HG02763 (cell line): Measurements from ENCODE around the gene ABCG5.
A peak's percentile ranks its signal among the peaks of the same experiment; 100 is the strongest.

Experiments used
- ATAC-seq: cut with Tn5 transposase; IDR thresholded peaks from one replicate; pipeline ENCODE4 v1.9.1; 2021; ENCODE audit warnings: mild to moderate bottlenecking, moderate library complexity; ENCODE audit not compliant: unreplicated experiment

The ABCG5 gene

DNA sequence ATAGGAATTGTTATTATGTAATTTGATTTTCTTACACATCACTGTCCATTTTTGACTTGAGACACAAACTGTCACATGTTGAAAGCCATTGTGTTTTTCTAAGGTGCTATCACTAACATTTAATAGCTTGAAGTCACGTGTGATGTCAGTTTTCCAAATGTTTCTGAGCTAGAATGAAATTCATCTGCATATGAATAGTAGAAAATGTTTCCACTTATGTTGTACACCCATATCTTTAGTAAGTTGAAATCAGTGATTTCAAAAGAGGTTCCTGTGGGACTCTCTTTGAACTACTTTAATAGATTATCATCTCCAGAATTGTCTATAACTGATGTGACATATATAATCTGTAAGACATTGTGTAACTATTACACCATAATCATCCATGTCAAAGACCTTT lies 27.8 kb downstream of the ABCG5 start:
- ATAC-seq, result no peak

DNA sequence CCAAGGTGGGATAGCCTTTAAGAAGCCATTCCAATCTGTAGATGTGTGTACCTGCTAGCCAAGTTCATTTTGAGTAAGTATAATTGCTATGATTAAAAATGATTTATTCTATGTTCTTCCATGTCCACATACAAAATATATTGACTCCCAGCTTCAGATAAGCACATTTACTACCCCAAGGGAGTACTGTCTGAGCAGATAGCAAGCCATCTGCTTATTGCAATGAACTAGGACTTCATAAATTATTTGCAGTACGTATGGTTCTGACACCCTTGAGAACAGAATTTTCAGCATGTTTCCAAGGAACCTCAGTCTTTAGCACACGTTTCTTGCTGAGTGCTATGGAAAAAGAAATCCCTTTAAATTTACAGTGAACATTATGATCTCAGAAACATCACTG lies 28.2 kb downstream of the ABCG5 start:
- ATAC-seq, result no peak

DNA sequence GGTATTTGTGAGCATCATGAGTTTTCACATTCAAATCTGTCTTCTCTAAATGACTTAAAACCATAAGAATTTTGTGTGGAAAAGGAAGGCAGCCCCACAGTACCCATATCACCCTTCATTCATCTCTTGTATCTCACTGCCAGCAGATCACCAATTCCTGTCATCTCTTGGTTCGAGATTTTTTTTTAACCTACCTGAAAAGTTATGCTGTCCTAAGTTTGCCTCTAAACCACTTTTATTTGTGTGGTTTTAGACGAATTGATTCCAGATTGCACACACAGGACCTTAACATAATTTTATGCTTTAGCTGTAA lies 32.0 kb downstream of the ABCG5 start:
- no peak for ATAC-seq

DNA sequence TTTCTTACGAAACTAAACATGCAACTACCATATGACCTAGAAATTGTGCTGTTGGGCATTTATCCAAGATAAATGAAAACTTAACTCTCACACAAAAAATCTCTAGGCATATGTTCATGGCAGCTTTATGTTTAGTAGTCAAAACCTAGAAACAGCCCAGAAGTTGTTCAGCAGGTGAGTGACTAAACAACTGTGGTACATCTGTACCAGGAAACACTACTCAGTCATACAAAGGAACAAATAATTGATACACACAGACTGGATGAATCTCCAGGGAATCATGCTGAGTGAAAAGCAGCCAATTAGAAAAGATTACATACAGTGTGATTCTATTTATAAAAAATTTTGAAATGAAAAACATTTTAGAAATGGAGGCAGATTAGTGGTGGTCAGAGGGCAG lies 35.5 kb downstream of the ABCG5 start:
- ATAC-seq, result no peak

DNA sequence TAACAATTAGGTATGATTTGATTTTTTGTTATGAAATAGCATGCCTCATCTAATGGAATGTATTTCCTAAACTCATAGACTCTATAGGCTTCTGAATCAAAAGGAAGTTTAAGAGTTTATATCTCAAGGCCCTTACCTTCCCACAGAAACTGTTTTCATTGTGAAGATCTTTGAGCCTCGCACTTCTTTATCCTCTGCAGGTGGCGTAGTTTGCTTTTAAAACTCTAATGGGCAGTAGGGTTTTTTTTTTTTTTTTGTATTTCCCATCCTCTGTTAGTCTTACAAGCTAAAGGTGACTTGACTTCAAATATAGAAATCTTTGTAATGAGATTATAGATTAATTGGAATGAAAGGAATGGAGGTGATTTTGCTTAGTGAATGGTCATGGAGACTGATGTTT lies 36.5 kb downstream of the ABCG5 start:
- ATAC-seq, result no peak

DNA sequence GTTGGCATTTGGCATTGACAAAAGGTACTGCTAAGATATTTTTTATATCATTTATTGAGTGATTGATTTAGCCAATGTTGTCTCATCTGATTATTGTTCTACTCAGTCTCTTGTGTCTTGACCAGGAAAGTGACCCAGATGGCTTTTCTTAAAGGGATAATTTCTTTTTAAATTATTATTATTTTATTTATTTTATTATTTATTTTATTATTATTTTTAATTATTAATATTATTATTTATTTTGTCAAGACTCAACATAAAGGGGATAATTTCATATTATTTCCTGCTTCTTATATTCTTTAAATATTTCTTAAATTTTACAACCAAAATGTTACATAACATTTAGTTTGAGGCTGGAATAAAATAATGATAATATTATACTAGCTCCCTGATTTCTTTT lies 37.7 kb downstream of the ABCG5 start:
- ATAC-seq, result no peak

DNA sequence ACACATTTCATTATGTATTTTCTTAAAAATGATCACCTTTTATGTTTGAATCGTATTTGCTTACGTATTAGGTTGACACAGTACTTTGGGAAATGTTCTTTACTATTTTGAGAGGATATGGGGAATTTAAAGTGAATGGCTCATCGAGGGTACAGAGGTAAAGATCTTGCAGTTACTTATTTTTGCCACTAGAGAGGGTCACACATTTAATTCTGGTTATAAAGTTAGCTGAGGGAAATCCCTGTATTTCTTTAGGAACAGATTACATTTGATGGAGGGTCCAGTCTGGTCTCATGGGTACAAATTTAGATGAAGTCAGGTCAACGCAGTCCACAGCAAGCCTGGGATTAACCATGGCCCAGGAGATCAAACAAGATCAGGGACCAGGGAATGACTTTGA lies 40.3 kb downstream of the ABCG5 start:
- ATAC-seq, result no peak

DNA sequence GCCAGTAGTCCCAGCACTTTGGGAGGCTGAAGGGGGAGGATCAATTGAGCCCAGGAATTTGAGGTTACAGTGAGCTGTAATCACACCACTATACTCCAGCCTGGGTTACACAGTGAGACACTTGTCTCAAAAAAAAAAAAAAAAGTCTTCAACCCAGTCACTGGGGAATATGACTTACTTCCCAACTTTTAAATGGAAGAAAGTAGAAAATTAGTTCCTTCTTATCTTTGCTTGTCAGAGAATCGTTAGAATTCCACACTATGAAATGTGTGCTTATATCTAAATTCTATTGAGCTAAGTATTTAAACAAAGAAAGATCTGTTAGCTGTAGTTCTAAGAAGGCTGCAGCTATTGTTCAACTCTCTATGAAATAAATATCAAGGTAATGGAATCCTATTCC lies 42.4 kb downstream of the ABCG5 start:
- no peak for ATAC-seq

DNA sequence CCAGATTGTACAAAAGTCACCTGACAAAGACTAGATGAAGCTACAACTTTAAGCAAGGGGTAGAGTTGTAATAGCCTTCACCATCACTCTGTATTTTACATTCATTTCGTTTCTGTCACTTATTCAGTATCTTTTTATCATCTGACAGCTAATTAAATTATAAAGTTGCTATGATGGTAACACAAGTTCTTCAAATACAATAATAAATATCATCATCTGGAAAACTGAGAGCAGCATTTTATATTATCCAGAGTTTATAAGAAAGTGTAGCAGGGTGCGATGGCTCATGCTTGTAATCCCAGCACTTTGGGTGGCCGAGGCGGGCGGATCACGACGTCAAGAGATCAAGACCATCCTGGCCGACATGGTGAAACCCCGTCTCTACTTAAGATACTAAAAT lies 43.7 kb downstream of the ABCG5 start:
- ATAC-seq, result no peak

DNA sequence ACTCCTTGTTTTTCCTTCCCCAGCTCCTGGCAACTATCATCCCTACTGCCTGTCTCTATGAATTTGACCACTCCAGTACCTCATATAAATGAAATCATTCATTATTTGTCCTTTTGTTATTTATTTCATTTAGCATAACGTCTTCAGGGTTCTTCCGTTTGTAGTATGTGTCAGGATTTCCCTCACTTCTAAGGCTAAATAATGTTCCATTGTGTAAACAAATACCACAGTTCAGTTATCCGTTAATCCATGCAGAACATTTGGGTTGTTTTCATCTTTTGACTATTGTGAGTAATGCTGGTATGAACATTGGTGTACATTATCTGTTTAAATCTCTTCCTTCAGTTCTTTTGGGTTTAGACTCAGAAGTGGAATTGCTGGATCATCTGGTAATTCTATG lies 46.0 kb downstream of the ABCG5 start:
- ATAC-seq, result no peak

DNA sequence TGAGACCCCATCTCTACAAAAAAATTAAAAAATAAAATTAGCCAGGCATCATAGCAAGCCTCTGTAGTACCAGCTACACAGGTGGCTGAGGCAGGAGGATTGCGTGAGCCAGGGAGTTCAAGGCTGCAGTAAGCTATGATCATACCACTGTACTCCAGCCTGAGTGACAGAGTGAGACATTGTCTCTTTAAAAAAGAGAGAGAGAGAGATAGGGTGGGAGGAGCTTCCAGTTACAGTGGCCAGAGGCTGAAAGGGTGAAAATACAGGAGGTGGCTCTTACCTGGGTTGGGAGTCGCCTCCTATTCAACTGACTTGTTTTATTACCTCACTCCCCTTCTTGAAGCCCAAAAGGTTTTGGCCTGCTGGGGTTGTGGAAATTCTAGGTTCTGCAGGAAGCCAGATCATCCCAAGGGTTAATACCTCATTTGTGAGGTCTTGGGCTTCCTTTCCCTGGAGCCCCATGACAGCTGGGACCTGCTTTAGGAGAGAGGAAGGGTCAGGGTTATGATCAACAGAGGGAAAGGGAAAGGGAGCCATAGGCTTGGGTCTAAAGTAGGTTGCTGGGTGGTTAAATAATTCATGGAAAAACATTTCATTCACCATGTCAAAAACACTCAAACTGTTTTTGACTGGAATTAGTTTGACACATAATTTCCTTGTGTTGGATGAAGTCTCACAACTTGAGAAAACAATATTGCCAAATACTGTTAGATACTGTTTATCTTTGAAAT lies 47.4 kb downstream of the ABCG5 start:
- ATAC-seq, result no peak

DNA sequence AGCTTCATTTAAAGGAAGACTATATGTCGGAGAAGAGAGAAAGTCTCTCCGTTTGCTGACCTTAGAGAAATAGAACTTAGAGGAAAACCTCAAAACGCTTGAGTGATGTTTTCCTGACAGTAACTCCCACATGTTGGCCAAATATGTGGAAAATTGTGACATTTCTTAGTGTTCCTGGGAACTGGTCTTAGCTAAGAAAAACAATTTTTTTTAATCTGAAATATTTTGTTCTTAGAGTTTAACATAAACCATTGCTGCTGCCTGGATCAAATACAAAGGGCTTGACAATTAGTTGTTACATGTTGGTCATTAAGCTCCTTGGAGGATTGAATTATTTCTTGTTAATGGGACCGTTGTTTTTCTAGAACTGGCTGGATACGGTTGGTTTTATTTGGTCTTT lies 48.5 kb downstream of the ABCG5 start:
- no peak for ATAC-seq

DNA sequence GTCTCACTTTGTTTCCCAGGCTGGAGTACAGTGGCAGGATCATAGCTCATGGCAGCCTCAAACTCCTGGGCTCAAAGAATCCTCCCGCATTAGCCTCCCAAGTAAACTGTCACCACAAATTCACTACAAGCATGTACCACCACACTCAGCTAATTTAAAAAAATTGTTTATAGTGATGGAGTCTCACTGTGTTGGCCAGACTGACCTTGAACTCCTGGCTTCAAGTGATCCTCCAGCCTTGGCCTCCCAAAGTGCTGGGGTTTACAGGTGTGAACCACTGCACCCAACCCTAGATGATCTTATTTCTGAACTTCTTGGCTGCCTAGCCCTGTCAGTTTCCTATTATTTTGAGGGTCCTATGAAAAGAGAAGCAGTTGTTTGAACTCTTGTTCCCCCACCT lies 50.0 kb downstream of the ABCG5 start:
- ATAC-seq, result no peak

DNA sequence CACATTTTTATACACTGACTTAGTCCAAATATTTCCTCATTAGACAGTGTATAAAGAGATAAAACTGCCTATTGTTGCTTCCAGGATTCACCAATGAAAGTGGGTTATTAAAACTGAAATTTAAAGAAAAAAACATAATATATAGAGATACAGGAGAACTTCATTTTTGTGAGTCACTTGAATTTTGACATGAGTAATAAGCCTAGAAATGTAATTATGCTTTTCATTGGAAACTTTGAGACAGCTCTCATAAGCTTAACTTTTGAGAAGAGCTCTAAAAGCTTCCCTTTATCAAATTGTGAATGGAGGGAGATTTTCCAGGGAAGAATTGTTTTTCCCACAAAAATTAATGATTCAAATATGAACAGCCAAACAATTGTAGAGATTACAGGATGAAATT lies 50.7 kb downstream of the ABCG5 start:
- ATAC-seq, result no peak

DNA sequence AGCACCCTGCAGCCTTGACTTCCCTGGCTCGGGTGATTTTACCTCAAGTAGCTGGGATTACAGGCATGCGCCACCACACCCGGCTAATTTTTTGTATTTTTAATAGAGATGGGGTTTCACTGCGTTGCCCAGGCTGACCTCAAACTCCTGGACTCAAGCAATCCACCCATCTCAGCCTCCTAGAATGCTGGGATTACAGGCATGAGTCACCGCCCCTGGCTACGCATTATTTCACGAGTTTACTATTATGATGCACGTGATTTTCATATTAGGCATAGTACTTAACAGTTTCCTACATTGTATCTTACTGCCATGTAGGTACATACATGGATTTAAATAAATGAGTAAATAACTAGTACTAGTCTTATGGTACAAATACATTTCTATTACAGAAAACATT lies 60.4 kb downstream of the ABCG5 start:
- no peak for ATAC-seq

DNA sequence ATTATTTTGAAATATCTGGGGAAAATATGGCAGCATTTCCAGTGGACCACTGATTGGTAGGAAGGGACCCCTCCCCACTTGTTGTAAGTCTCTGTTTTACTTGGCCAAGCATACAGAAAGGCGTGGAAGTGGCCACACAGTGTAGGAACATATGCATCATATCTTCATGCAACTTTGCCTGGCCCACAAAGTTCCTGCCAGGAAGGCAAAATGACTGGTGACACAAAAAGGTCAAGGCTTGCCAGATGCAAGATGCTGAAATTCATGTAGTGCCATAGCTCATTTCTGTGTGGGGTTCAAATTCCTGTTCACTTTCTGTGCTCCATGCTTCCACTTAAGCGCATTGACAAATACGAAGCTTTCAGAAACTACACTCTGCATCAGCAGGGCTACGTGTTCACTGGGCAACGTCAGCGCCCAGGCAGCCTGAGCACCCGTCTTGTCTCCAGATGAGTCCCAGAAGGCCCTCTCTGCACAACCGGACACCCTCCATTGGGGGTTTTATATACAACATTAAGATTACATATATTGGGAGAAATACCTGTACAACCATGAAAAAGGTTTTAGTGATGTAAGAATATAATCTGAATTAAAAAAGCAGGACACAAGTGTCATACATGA lies 61.2 kb downstream of the ABCG5 start:
- no peak for ATAC-seq

DNA sequence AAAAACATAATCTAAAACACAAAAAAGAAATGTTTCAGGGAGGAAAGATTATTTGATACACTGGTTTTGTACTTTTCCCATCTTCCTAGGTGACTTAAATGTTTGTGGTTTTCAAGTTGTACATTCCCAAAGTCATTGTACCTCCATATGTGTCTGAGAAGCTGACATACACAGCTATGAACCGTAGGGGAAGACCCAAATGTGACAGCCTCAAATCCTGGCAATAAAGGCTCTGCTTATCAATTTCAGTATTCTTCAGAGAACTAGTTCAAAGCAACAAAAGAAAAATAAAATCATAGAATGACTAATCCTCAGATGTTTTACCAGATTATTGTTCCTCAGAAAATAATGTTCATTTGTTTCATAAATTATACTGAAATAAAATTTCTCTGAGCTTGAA lies 62.3 kb downstream of the ABCG5 start:
- ATAC-seq, result no peak

DNA sequence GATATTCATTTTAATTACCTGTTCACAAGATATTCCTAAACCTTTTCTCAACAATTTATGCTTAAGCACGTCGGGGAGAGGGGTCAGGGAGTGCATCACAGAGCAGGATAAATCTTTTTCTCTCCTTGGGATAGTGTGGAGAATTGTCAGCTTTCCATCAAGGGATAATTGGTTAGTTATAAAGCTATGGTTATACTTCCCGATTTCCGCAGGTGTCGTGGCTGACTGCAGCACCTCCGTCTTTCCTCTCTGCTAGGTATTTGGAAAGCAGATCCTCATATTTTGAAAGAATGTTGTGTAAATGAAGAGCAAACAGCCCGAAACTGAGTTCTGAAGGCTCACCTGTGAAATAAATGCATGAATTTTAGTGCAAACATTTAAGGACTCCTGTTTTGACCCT lies 64.0 kb downstream of the ABCG5 start:
- ATAC-seq, result no peak

DNA sequence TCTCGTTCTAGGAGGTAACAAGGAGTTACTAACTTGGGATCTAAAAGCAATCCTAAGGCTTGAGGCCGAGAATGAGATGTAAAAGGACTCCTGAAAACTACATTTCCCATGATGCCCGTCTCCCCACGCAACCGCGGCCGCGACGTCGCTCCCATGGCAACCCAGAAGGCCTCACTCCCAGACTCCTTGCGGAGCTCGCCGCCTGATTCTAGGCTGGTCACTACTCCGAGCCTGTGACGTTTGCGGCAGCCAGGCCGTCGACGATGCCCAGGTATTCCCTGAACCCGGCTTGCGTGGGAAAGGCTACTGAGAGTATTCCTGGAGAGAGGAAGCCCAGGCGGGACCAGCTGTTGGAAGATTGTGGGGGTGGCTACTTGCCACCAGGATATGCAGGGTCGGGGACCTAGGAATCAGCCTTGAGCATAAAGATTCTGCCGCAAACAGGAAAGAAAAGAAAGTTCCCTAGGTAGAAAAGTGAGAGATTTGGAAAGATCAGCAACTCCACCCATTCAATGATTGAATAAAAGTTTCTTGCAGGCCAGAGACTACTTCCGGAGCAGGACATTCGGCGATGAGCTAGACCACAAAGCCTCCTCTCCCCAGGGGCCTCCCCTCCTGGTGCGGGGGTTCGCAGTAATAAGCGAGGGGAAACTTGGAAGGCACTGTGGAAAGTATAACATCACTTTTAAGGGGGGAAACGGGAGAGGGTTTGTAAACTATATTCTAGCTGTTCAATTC lies 64.6 kb downstream of the ABCG5 start, which contains the start of gene DYNC2LI1:
TSS of gene DYNC2LI1 (plus strand) at position 164 of the 738 bp plus-strand sequence. CDS start at position 264, 100 bp downstream.
- ATAC-seq, result peak; percentile 99

DNA sequence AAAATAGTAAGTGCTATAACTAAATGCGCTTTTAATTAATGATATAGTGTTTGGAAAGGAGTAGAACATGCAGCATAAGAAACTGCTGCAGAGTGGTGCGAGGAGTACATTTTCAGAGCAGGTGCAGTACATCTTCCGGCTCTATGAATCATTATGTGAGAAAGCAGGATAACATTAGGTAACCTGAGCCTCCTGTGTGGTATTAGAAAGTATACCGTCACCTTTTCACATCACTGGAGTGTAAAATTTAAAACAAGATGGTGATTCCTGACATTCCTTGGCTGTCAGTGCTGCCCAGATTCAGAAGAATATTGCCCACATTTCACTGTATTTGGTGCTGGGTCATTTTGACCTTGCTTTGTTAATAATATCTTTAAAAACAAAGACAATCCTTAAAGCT lies 72.6 kb downstream of the ABCG5 start:
- no peak for ATAC-seq

DNA sequence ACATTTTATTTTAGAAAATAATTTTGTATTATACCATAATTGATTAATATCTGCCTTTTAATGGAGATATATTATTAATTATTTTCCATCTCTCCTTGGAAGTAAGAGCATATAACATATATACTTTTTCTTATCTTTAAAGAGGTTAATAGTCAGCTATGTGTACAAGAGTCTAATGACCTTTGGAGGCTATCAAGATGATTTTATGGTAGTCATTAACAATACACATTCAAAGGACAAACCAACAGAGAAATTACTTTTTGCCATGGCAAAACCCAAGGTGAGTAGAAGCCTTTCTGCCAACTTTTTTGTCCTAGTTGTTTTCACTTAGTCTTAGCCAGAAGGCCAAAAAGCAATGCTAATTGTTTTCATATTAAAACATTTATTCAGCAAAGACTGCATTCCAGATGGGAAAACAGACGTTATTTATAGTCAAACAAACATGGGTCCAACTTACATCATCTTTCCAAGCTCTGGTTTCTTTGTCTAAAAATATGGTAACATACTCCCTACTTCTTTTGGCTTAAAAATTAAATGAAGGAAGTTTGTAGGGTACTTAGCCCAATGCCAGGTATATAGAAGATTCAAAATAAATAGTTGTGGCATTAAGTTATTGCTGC lies 74.4 kb downstream of the ABCG5 start:
- ATAC-seq, result no peak

DNA sequence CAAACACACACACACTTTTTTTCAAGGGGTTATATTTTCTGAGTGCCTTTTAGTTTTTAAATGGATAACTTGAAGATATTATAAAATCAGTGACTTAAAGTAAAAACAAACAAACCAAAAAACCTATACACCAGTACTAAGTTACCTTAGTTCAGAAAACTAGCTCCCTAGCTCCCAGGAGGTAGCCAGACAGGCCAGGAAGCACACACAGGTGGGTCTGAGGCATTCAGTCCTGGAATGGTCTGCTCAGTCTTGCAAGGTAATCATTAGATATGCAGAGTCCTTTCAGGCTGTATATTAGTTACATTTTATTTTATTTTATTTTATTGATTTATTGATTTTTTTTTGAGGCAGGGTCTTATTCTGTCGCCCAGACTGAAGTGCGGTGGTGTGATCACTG lies 75.5 kb downstream of the ABCG5 start:
- ATAC-seq, result no peak
